ENCODE results near the gene MISP. TPM values are rescaled to one million over a fixed set of nuclear protein-coding genes. Genes with fewer than 3 reads are reported as not detected.

MISP gene
- total and polyA plus RNA-seq, 2 experiments from 2014 or later: 0.27 to 0.28 TPM

GRCh38 chr19:746956-747355 is 4.0 kb upstream of the MISP start:
- H3K4me1 Mint-ChIP-seq: no peaks in the 10 kb centered on the region

More at GRCh38 chr19:746956-747355, 4.0 kb upstream of the MISP start:
- H3K27me3 ChIP-seq (ENCODE audit: insufficient read depth): no peaks in the 10 kb centered on the region
- H3K4me2 ChIP-seq: no peak overlapping the region
- no peak overlapping the region for H3K27ac Mint-ChIP-seq
- H3K27ac ChIP-seq (ENCODE audit: low read depth): no peak overlapping the region
- no peak overlapping the region for H2AFZ ChIP-seq
- no peaks in the 10 kb centered on the region for H3K36me3 ChIP-seq (ENCODE audit: insufficient read depth)
- H3K27me3 Mint-ChIP-seq (ENCODE audit: insufficient read depth, low read depth, poor library complexity): peaks cover 6% of the 10 kb centered on the region
- H3K4me3 ChIP-seq: no peak overlapping the region
- H3K36me3 Mint-ChIP-seq (ENCODE audit: low read depth): no peaks in the 10 kb centered on the region; the same call in 1 of the 3 replicates
- no peaks in the 10 kb centered on the region for H3K4me1 ChIP-seq (ENCODE audit: insufficient read depth)
- H3K79me2 ChIP-seq (replicated peaks; ENCODE audit: insufficient read depth): no peaks in the 10 kb centered on the region
- ATAC-seq (no peak), DNase-seq (ENCODE audit: low spot score) (no peak)
- H3K9me3 Mint-ChIP-seq: peaks cover 26% of the 10 kb centered on the region; the same call in 2 of the 3 replicates
- H4K20me1 ChIP-seq (replicated peaks; ENCODE audit: insufficient read depth): no peaks in the 10 kb centered on the region; the same call in 1 of the 2 replicates
- no peaks in the 10 kb centered on the region for H3K9me2 ChIP-seq (ENCODE audit: insufficient read depth)
- TF ChIP-seq ZNF114 (CRISPR knock-in tag; IDR thresholded peaks at IDR 0.05) (no peak), POLR2AphosphoS5 (IDR thresholded peaks at IDR 0.05; ENCODE audit: low read depth) (no peak), ZNF331 (CRISPR knock-in tag; IDR thresholded peaks at IDR 0.05; ENCODE audit: low read depth) (no peak), ZNF462 (CRISPR knock-in tag; IDR thresholded peaks at IDR 0.05) (no peak), REST (IDR thresholded peaks at IDR 0.05; ENCODE audit: unreplicated experiment) (no peak), STAT1 (IDR thresholded peaks at IDR 0.05; ENCODE audit: unreplicated experiment) (no peak), JUNB (IDR thresholded peaks at IDR 0.05; ENCODE audit: unreplicated experiment) (no peak), NANOG (IDR thresholded peaks at IDR 0.05; ENCODE audit: borderline replicate concordance) (no peak), CTCF (conservative IDR thresholded peaks at IDR 0.05; ENCODE audit: low read depth in 2 of 2) (no peak), EZH2phosphoT487 (IDR thresholded peaks at IDR 0.05; ENCODE audit: unreplicated experiment) (no peak), ETS1 (IDR thresholded peaks at IDR 0.05) (no peak), CREB1 (CRISPR knock-in tag; IDR thresholded peaks at IDR 0.05; ENCODE audit: low read depth) (no peak), EZH2 (IDR thresholded peaks at IDR 0.05; ENCODE audit: low read depth, unreplicated experiment) (no peak)
- 0 out of 2 replicates have a peak, but pooled peaks cover under 1% of the 10 kb centered on the region for H3F3A ChIP-seq (replicated peaks; ENCODE audit: low read depth)
- no peak overlapping the region for H3K4me3 Mint-ChIP-seq
